GM12873 (cell line): ENCODE results near the gene CDH12.

Experiments
- CTCF ChIP-seq: IDR thresholded peaks from 2 replicates; pipeline ENCODE4 v1.5.1; 2012; ENCODE audit warnings: low read depth, mild to moderate bottlenecking, moderate library complexity, low read length, control low read depth; ENCODE audit not compliant: insufficient read depth; ENCODE audit errors: missing control alignments

CDH12 gene

GRCh38 chr5:22352493-22352892 lies 500.7 kb downstream of the CDH12 start:
- TF ChIP-seq CTCF: no peak

GRCh38 chr5:22351178-22351577 lies 502.0 kb downstream of the CDH12 start:
- no peak for TF ChIP-seq CTCF

DNA sequence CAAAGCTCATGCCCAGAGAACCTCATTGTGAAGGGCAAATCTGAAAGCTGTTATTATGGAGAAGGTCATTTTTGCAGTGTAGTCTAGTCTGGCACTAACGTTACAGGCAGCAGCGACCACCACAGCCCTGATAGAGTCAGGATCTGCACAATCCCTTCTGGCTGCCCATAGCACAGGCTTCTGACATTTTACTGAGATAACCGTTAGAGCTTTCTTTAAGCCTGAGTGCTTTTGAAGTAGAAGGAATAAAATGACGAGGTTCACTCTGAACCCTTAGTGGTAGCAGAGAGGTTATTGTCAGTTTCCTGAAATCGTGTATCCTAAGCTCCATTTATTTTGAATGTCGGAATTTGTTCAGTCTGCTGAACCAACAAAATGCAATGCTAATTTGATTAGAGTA lies 505.1 kb downstream of the CDH12 start:
- no peak for TF ChIP-seq CTCF

- no peak for TF ChIP-seq CTCF
These were observed 509.1 kb downstream of the CDH12 start for GRCh38 chr5:22344000-22344399.

DNA sequence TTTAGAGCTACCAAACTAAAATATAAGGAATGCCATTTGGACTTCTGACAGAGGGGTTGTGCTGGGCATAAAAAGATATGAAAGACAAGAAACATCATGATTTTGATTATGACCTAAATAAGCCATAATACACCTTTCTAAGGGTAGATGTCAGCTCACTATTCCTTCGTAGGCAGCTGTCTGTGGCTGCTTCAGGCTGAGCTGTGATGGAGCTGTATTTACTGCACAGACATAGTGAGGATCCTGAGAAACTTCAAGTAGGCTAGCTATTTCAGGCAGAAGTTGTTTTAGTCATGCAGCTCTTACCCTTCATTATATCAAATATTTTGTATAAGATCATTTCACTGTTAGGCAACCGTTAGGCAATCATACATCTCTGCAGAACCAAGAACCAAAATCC lies 511.7 kb downstream of the CDH12 start:
- no peak for TF ChIP-seq CTCF

DNA sequence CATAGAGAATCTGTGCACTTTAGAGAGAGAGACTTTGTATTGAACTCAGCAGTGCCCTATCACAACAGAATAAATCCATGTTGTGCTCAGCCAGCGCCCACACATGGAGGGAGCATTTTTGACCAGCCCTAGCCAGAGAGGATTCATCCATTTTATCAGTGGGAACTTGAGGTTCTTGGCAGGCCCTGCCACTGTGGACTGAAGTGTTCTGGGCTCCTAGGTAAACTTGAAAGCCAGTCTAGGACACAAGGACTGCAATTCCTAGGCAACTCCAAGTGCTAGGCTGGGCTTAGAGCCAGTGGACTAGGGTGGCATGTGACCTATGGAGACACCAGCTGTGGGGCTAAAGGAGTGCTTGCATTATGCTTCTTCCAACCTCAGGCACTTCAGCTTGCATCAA lies 523.5 kb downstream of the CDH12 start:
- TF ChIP-seq CTCF: no peak

DNA sequence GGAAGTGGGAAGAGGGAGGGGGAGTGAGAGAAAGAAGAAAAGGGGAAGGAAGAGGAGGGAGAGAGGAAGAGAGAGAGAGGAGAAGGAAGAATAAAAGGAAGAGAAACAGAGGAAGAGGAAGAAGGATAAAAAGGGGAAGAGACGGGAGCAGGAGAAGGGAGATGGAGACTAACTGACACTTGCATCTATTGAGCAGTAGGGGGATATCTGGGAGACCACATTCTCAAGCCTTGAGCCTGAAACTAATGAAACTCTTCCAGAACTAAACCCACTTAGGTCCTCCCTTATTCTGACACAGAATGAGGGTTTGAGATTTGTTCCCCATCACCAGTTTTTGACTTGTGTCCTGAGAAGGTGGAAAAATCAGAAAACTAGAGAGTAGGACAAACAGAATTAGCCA lies 533.3 kb downstream of the CDH12 start:
- no peak for TF ChIP-seq CTCF

DNA sequence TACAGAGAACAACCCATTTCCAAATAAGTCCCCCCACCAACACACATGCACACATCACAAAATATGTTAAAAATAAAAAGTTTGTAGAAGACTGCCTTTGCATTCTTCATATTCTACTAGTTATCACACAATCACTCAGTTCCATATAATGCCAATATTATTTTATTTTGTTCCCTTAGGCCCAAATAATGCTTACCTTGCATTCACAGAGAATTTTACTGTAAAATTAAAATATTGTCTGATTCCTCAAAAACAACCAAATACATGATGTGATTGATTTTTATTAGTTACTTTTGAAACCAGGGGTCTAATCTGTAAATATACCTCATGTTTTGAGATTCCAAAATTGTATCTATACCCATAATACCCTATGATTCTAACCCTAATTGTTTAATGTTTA lies 536.9 kb downstream of the CDH12 start:
- no peak for TF ChIP-seq CTCF
